H1 (cell line): ENCODE measurements around the gene C15orf39.

Source experiments
- EZH2 ChIP-seq: fragments of 200-600 bp; sonication (generic); IDR thresholded peaks from 2 replicates; pipeline ENCODE4 v1.7.1; 2012; ENCODE audit warnings: low read depth, mild to moderate bottlenecking, moderate library complexity, low read length, inconsistent platforms; ENCODE audit not compliant: severe bottlenecking
- JUND ChIP-seq: IDR thresholded peaks from 2 replicates; pipeline ENCODE4 v1.6.1; 2011; ENCODE audit warnings: mild to moderate bottlenecking, improper control_type of control experiment, low read length
- RAD21 ChIP-seq, 2 experiments: IDR thresholded peaks in 1 of 2; conservative IDR thresholded peaks in 1 of 2; 2 replicates each; pipeline ENCODE4 v1.6.1; 2011; ENCODE audit warnings: low read depth in 2 of 2, low read length in 2 of 2, improper control_type of control experiment in 1 of 2, inconsistent platforms in 1 of 2, mild to moderate bottlenecking in 1 of 2, moderate library complexity in 1 of 2
- TF ChIP-seq, protein P1 (sequence below), 3 experiments: IDR thresholded peaks; 1 replicate in 2 of 3; 2 replicates in 1 of 3; pipeline versions ENCODE4 v1.5.1 to v1.6.1; 2011; ENCODE audit warnings: low read length in 3 of 3, mild to moderate bottlenecking in 3 of 3, inconsistent platforms in 2 of 3, low read depth in 1 of 3, moderate library complexity in 1 of 3; ENCODE audit not compliant: insufficient read depth in 1 of 3; ENCODE audit errors: control extremely low read depth in 1 of 3

DNA sequence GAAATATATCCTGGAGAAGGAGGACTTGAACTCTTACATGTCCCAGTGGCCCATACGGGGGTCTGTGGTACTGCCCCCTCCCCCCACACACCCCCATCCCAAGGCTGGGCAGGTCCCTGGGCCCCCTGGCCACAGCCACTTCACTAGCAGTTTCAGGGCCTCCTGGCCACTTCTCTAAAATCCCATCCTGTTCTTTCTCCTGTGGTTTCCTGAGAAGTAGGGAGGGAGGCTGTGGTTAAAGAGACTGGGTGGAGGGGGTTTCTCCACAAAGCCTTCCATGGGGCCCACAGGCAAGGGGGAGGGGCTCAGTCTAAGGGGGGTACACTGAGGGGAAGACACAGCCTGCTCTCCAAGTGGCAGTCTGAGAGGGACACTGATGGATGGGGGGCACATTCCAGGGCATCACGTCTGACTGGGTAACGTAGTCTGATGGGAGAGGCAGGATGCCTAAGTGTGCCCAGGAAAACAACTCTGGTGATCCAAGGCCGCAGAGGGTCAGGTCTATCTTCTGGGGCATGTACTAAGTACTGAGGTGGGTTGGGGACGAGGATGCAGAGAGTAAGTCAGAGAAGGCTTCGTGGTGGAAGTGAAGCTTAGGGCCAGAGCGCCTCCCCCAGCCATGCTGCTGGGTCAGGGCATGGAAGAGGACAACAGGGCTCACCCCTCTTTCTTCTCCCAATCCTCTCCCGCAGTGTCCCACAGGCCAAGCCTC is 48.0 kb upstream of the C15orf39 start:
- TF ChIP-seq, protein P1, sequence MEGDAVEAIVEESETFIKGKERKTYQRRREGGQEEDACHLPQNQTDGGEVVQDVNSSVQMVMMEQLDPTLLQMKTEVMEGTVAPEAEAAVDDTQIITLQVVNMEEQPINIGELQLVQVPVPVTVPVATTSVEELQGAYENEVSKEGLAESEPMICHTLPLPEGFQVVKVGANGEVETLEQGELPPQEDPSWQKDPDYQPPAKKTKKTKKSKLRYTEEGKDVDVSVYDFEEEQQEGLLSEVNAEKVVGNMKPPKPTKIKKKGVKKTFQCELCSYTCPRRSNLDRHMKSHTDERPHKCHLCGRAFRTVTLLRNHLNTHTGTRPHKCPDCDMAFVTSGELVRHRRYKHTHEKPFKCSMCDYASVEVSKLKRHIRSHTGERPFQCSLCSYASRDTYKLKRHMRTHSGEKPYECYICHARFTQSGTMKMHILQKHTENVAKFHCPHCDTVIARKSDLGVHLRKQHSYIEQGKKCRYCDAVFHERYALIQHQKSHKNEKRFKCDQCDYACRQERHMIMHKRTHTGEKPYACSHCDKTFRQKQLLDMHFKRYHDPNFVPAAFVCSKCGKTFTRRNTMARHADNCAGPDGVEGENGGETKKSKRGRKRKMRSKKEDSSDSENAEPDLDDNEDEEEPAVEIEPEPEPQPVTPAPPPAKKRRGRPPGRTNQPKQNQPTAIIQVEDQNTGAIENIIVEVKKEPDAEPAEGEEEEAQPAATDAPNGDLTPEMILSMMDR (IDR thresholded peaks at IDR 0.05; ENCODE audit: control extremely low read depth in 1 of 3, insufficient read depth in 1 of 3, low read depth in 1 of 3, low read length in 3 of 3): no peak
- no peak for TF ChIP-seq RAD21 (IDR thresholded peaks at IDR 0.05 in 1 of 2, conservative IDR thresholded peaks at IDR 0.05 in 1 of 2; ENCODE audit: low read depth in 2 of 2, low read length in 2 of 2)
- TF ChIP-seq EZH2: no peak
- TF ChIP-seq JUND: no peak
